Measurements from ENCODE around the gene FPGS.
"Not testable (repeated sequence)": the region's sequence is repeated elsewhere in the genome, so short reads cannot be mapped to it uniquely, and the experiment has no call there.

Gene FPGS

GRCh38 chr9:127802576-127803443 lies at the start of gene FPGS:
Gene FPGS (plus strand): TSS chr9:127802882. CDS start chr9:127802925, 43 bp downstream.
- H3K4me3 ChIP-seq (ENCODE audit: low read length): peak within 1 kb of the TSS; percentile 91
- DNase-seq (ENCODE audit: low read depth): peak; percentile 71
- TF ChIP-seq CTCF (IDR thresholded peaks at IDR 0.05; ENCODE audit: insufficient read depth, low read depth, low read length, missing control alignments): no peak

GRCh38 chr9:127753148-127753547 lies 49.5 kb upstream of the FPGS start:
- no peak for TF ChIP-seq CTCF (IDR thresholded peaks at IDR 0.05; ENCODE audit: insufficient read depth, low read depth, low read length, missing control alignments)
- DNase-seq (ENCODE audit: low read depth): no peak

GRCh38 chr9:127753622-127754021 lies 49.1 kb upstream of the FPGS start:
- no peak for TF ChIP-seq CTCF (IDR thresholded peaks at IDR 0.05; ENCODE audit: insufficient read depth, low read depth, low read length, missing control alignments)
- no peak overlapping the region for H3K4me3 ChIP-seq (ENCODE audit: low read length)

More at GRCh38 chr9:127753148-127753547, 49.5 kb upstream of the FPGS start:
- H3K4me3 ChIP-seq (ENCODE audit: low read length): no peak overlapping the region

GRCh38 chr9:127754099-127755060 lies 48.3 kb upstream of the FPGS start:
- TF ChIP-seq CTCF (IDR thresholded peaks at IDR 0.05; ENCODE audit: insufficient read depth, low read depth, low read length, missing control alignments): no peak
- no peak overlapping the region for H3K4me3 ChIP-seq (ENCODE audit: low read length)
- no peak for DNase-seq (ENCODE audit: low read depth)

More at GRCh38 chr9:127753622-127754021, 49.1 kb upstream of the FPGS start:
- no peak for DNase-seq (ENCODE audit: low read depth)

- no peak for TF ChIP-seq CTCF (IDR thresholded peaks at IDR 0.05; ENCODE audit: insufficient read depth, low read depth, low read length, missing control alignments)
- DNase-seq (ENCODE audit: low read depth): no peak
- H3K4me3 ChIP-seq (ENCODE audit: low read length): no peak overlapping the region
These were observed 47.3 kb upstream of the FPGS start for GRCh38 chr9:127755061-127756060.

- TF ChIP-seq CTCF (IDR thresholded peaks at IDR 0.05; ENCODE audit: insufficient read depth, low read depth, low read length, missing control alignments): no peak
- no peak overlapping the region for H3K4me3 ChIP-seq (ENCODE audit: low read length)
- no peak for DNase-seq (ENCODE audit: low read depth)
These were observed 46.4 kb upstream of the FPGS start for GRCh38 chr9:127756233-127756632.

GRCh38 chr9:127756776-127757175 lies 45.9 kb upstream of the FPGS start:
- DNase-seq (ENCODE audit: low read depth); H3K4me3 ChIP-seq (ENCODE audit: low read length): not testable (repeated sequence)

All from epithelial cell of esophagus (primary cell).